PC-9 (cell line): ENCODE measurements around the gene RPS15. TPM values are rescaled to one million over a fixed set of nuclear protein-coding genes. Genes with fewer than 3 reads are reported as not detected.
A peak's percentile ranks its signal among the peaks of the same experiment; 100 is the strongest.

Experiments used
- BruUV-seq: library from RNA; stranded (reverse); fragments of 400-500 nt; replicated peaks from 2 replicates; lab custom pipeline; 2021; lab: Mats Ljungman, UMichigan
- CTCF ChIA-PET: fragments of 300-600 bp; sonication (Branson Sonifier 250); formaldehyde crosslinking; loops from one replicate; lab custom pipeline; 2022; ENCODE audit warnings: antibody characterized with exemption; lab: Charles Lee
- POLR2A ChIA-PET: fragments of 300-600 bp; sonication (Branson Sonifier 250); formaldehyde crosslinking; loops from one replicate; lab custom pipeline; 2022; ENCODE audit warnings: antibody characterized with exemption; ENCODE audit not compliant: unreplicated experiment; lab: Charles Lee
- DNase-seq, 2 experiments: peaks; one replicate each; pipeline versions ENCODE4 v3.0.0 to v3.0.0-alpha.2; 2015 to 2022; ENCODE audit warnings: mixed read lengths in 1 of 2
- H2AFZ ChIP-seq: fragments of 200-600 bp; sonication (generic); 2 replicates; pipeline ENCODE4 v1.8.1; 2017; ENCODE audit warnings: antibody characterized with exemption
- H3F3A ChIP-seq: fragments of 200-600 bp; sonication (generic); 2 replicates; pipeline ENCODE4 v1.8.1; 2017; ENCODE audit warnings: antibody characterized with exemption, mild to moderate bottlenecking, low read depth; ENCODE audit not compliant: insufficient read depth
- H3K27ac ChIP-seq: fragments of 200-600 bp; sonication (generic); 2 replicates; pipeline ENCODE4 v1.6.1; 2016; ENCODE audit warnings: mixed run types
- H3K27me3 ChIP-seq: fragments of 200-600 bp; sonication (generic); 2 replicates; pipeline ENCODE4 v1.6.1; 2016; ENCODE audit warnings: low read depth, mixed run types; ENCODE audit not compliant: insufficient read depth
- H3K36me3 ChIP-seq: fragments of 200-600 bp; sonication (generic); 2 replicates; pipeline ENCODE4 v1.6.1; 2016; ENCODE audit warnings: low read depth, mixed run types
- H3K4me1 ChIP-seq: fragments of 200-600 bp; sonication (generic); replicated peaks from 2 replicates; pipeline ENCODE4 v1.6.1; 2016; ENCODE audit warnings: mixed run types; ENCODE audit not compliant: insufficient read depth
- H3K4me2 ChIP-seq: fragments of 200-600 bp; sonication (generic); 2 replicates; pipeline ENCODE4 v1.6.1; 2017; ENCODE audit warnings: mixed run types
- H3K4me3 ChIP-seq: fragments of 200-600 bp; sonication (generic); 2 replicates; pipeline ENCODE4 v1.6.1; 2016; ENCODE audit warnings: mixed run types
- H3K79me2 ChIP-seq: fragments of 200-600 bp; sonication (generic); 2 replicates; pipeline ENCODE4 v1.6.1; 2017; ENCODE audit warnings: low read depth, mixed run types
- H3K9me2 ChIP-seq: fragments of 200-600 bp; sonication (generic); 2 replicates; pipeline ENCODE4 v1.8.1; 2017; ENCODE audit warnings: mild to moderate bottlenecking; ENCODE audit not compliant: insufficient read depth
- H3K9me3 ChIP-seq: fragments of 200-600 bp; sonication (generic); 2 replicates; pipeline ENCODE4 v1.8.1; 2016; ENCODE audit warnings: low read depth; ENCODE audit not compliant: insufficient read depth
- H4K20me1 ChIP-seq: fragments of 200-600 bp; sonication (generic); 2 replicates; pipeline ENCODE4 v1.8.1; 2017; ENCODE audit not compliant: insufficient read depth
- EZH2 ChIP-seq: fragments of 200-600 bp; sonication (generic); IDR thresholded peaks from 2 replicates; pipeline ENCODE4 v1.8.0; 2017; ENCODE audit warnings: antibody characterized with exemption, low read depth
- intact Hi-C: fragments of 100-400 bp; cut with micrococcal nuclease; formaldehyde crosslinking; loops from one replicate; pipeline ENCODE4 v1.10.0; 2022; ENCODE audit not compliant: unreplicated experiment
- total RNA-seq: library from RNA; stranded (reverse); gene quantifications from 2 replicates; pipeline ENCODE4 v1.2.3, GENCODE V29; 2021
- TF ChIP-seq, protein P1 (sequence below): fragments of 200-600 bp; sonication (generic); conservative IDR thresholded peaks from 2 replicates; pipeline ENCODE4 v1.6.1; 2017; ENCODE audit warnings: mixed run types, antibody characterized with exemption, mild to moderate bottlenecking, moderate library complexity

The RPS15 gene
- total RNA-seq, 1 experiment from 2014 or later, result 967 TPM

DNA sequence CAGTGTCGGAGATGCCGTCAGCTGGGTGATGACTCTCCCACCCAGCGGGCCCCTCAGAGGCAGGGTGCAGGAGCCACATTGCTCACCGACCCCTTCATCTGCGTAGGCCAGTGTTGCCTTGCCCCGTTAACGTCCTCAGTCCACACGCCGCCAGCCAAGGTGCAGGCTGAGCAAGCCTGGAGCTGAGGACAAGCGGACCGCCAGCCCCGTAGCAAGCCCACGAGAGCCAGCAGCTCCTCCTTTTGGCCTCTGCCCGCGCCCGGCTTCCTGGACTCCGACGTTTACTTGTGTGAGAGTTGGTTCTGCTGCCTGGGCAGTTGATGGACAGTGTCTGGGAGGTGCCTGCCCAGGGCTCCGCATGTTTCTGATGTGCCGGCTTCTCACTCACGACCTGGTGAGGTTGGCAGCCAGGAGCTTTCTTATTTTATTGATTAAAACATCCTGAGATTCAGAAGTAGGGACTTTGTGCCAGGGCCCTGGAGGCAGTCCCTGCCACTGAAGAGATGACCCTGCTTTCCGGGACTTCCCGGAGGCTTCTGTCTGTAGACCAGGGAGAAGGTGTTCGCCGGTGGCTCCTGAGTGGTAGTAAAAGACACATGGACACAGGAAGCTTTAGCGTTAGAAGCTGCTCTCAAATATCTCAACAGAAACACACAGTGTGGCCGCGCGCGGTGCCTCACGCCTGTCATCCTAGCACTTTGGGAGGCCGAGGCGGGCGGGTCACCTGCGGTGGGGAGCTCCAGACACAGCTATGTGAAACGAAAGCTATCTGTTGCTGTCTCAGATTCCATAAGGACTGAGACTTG is 25.0 kb upstream of the RPS15 start:
- H3K79me2 ChIP-seq, result peaks cover 89% of the 10 kb centered on the region
- no peaks in the 10 kb centered on the region for H3K9me3 ChIP-seq
- H3K4me1 ChIP-seq, result peaks cover 47% of the 10 kb centered on the region
- no peaks in the 10 kb centered on the region for H3K36me3 ChIP-seq
- H3K9me2 ChIP-seq, result no peaks in the 10 kb centered on the region
- TF ChIP-seq, protein P1, sequence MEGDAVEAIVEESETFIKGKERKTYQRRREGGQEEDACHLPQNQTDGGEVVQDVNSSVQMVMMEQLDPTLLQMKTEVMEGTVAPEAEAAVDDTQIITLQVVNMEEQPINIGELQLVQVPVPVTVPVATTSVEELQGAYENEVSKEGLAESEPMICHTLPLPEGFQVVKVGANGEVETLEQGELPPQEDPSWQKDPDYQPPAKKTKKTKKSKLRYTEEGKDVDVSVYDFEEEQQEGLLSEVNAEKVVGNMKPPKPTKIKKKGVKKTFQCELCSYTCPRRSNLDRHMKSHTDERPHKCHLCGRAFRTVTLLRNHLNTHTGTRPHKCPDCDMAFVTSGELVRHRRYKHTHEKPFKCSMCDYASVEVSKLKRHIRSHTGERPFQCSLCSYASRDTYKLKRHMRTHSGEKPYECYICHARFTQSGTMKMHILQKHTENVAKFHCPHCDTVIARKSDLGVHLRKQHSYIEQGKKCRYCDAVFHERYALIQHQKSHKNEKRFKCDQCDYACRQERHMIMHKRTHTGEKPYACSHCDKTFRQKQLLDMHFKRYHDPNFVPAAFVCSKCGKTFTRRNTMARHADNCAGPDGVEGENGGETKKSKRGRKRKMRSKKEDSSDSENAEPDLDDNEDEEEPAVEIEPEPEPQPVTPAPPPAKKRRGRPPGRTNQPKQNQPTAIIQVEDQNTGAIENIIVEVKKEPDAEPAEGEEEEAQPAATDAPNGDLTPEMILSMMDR, result no peak
- no peak for TF ChIP-seq EZH2
- H3F3A ChIP-seq, result peaks cover 30% of the 10 kb centered on the region
- peak overlapping the region; percentile 99 for H3K27ac ChIP-seq
- H4K20me1 ChIP-seq, result peaks cover 77% of the 10 kb centered on the region
- H3K27me3 ChIP-seq, result no peaks in the 10 kb centered on the region
- POLR2A ChIA-PET, result no interaction called here
- intact Hi-C loops, result no loop called here
- H3K4me2 ChIP-seq, result no peak overlapping the region
- H2AFZ ChIP-seq, result no peak overlapping the region
- no peak overlapping the region for H3K4me3 ChIP-seq
- CTCF ChIA-PET, result no interaction called here
- DNase-seq, result no peak
- no TSS peak for BruUV-seq

DNA sequence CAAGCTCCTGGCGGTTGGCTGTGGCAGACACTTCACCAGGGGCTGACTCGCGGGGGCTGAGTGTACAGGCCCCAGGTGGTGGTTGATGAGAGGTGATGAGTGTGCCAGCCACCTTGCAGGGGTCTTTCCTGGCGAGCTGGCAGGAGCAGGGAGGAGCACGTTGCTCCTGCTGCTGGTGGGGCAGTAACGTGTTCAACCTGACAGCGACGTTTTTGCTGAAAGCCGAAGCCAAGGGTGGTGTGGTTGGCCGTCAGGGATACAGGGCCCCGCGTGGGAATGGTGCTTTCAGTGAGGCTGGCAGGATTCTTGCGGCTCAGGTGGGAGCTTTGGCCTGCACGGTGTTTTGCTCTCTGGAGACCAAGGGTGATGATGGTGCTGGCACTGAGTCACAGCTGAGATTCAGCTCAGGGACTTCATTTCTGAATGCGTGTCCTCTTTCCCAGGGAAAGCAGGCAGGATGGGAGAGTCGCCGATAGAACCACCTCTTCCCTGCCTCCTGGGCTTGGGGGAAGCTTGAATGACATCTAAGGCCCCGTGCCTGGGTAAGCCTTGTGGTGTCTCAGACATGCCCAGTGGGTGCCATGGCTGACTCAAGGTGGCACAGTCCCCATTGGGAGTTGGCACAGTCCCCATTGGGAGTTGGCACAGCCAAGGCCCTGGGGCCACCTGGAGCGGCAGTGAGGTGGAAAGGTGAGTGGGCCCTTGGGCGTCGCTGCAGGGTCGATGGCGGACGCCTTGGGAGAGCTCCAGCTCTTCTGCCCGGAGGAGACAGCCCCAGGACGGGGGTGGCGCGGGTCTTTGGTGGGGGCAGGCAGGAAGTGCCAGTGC is 22.0 kb upstream of the RPS15 start:
- ChIA-PET CTCF (interaction anchor here (0.6 kb wide), 1 partner anchor 170 kb away, joined by 9 read pairs; no protein-coding TSS in a partner anchor), POLR2A (no interaction called here)
- H2AFZ ChIP-seq, result no peak overlapping the region
- TF ChIP-seq EZH2, result no peak
- TF ChIP-seq, protein P1, result no peak
- no peaks in the 10 kb centered on the region for H3K36me3 ChIP-seq
- no peaks in the 10 kb centered on the region for H3K9me2 ChIP-seq
- peaks cover 32% of the 10 kb centered on the region for H3K4me1 ChIP-seq
- H3K79me2 ChIP-seq, result peaks cover 71% of the 10 kb centered on the region
- no peak for DNase-seq
- peak overlapping the region; percentile 38; the same call in 1 of the 2 replicates for H3K4me3 ChIP-seq
- peak overlapping the region; percentile 99 for H3K27ac ChIP-seq
- H4K20me1 ChIP-seq, result peaks cover 63% of the 10 kb centered on the region
- H3K27me3 ChIP-seq, result no peaks in the 10 kb centered on the region
- BruUV-seq, result TSS peak; percentile 16
- no peaks in the 10 kb centered on the region for H3K9me3 ChIP-seq
- intact Hi-C loops, result no loop called here
- H3K4me2 ChIP-seq, result peak overlapping the region; percentile 79
- H3F3A ChIP-seq, result peaks cover 30% of the 10 kb centered on the region

DNA sequence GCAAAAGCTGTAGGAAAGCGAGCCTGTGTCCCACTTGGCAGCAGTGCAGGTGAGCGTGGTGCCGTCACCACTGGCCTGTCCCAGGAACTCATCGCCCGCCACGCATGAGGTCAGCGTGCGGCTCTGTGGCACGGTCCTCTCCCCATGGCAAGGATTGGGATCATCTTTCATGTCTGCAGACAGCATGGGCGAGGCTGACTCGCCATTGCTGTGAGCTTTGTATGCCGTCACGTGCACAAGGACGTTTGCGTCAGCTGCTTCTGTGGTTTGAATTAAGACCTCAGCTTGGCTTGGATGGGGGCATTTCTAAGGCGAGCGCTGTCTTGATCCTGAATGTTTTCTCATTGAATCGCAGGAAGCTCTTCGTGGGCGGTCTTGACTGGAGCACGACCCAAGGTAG is 21.1 kb upstream of the RPS15 start:
- no peak overlapping the region for H3K4me3 ChIP-seq
- H3K27me3 ChIP-seq, result no peaks in the 10 kb centered on the region
- H4K20me1 ChIP-seq, result peaks cover 54% of the 10 kb centered on the region
- DNase-seq, result no peak
- H3K9me3 ChIP-seq, result no peaks in the 10 kb centered on the region
- H3F3A ChIP-seq, result peaks cover 30% of the 10 kb centered on the region
- H3K4me2 ChIP-seq, result no peak overlapping the region
- no peaks in the 10 kb centered on the region for H3K36me3 ChIP-seq
- H3K4me1 ChIP-seq, result peaks cover 32% of the 10 kb centered on the region
- no TSS peak for BruUV-seq
- H2AFZ ChIP-seq, result no peak overlapping the region
- ChIA-PET CTCF (interaction anchor here (0.6 kb wide), 1 partner anchor 171 kb away, joined by 9 read pairs; no protein-coding TSS in a partner anchor), POLR2A (interaction anchor here (0.5 to 0.8 kb wide), 2 partner anchors 9 to 98 kb away, joined by 4 to 18 read pairs; no protein-coding TSS in a partner anchor)
- peaks cover 62% of the 10 kb centered on the region for H3K79me2 ChIP-seq
- H3K27ac ChIP-seq, result no peak overlapping the region
- H3K9me2 ChIP-seq, result no peaks in the 10 kb centered on the region
- no peak for TF ChIP-seq EZH2
- TF ChIP-seq, protein P1, result no peak
- intact Hi-C loops, result no loop called here
